Common myeloid progenitor, CD34-positive (primary cell): ENCODE measurements around the gene DCTN4.

ENCODE experiments used
- CTCF ChIA-PET: fragments of 350-600 bp; sonication (Branson Sonifier 250); formaldehyde crosslinking; loops from one replicate; lab custom pipeline; 2021; ENCODE audit warnings: antibody characterized with exemption; lab: Charles Lee
- POLR2A ChIA-PET: fragments of 350-600 bp; sonication (Branson Sonifier 250); formaldehyde crosslinking; loops from one replicate; lab custom pipeline; 2021; ENCODE audit warnings: antibody characterized with exemption; lab: Charles Lee
- DNase-seq, 3 donors: peaks; one replicate each; pipeline versions ENCODE4 v3.0.0 to v3.0.0-alpha.2; 2013
- H3K27ac ChIP-seq, 2 experiments: 1 replicate in 1 of 2; 2 replicates in 1 of 2; pipeline ENCODE4 v1.7.0; 2013; ENCODE audit warnings: inconsistent platforms in 2 of 2, low read length in 2 of 2, mild to moderate bottlenecking in 2 of 2, low read depth in 1 of 2, moderate library complexity in 1 of 2; ENCODE audit not compliant: severe bottlenecking in 2 of 2, insufficient read depth in 1 of 2, poor library complexity in 1 of 2
- H3K27me3 ChIP-seq, 5 experiments: replicated peaks in 2 of 5; 1 replicate in 3 of 5; 2 replicates in 2 of 5; pipeline versions ENCODE4 v1.6.1 to v1.7.0; 2013; ENCODE audit warnings: low read length in 4 of 5, mild to moderate bottlenecking in 2 of 5, moderate library complexity in 2 of 5, inconsistent platforms in 1 of 5; ENCODE audit not compliant: insufficient read depth in 5 of 5, control insufficient read depth in 4 of 5
- H3K36me3 ChIP-seq, 4 experiments: 1 replicate in 2 of 4; 2 replicates in 2 of 4; pipeline versions ENCODE4 v1.6.1 to v1.7.0; 2013; ENCODE audit warnings: low read length in 3 of 4, control low read depth in 1 of 4, mild to moderate bottlenecking in 1 of 4; ENCODE audit not compliant: control insufficient read depth in 4 of 4, insufficient read depth in 4 of 4
- H3K4me1 ChIP-seq, 4 experiments: 1 replicate in 3 of 4; 2 replicates in 1 of 4; pipeline versions ENCODE4 v1.6.1 to v1.7.1; 2013; ENCODE audit warnings: low read length in 3 of 4, mild to moderate bottlenecking in 3 of 4, control low read depth in 1 of 4, inconsistent platforms in 1 of 4, moderate library complexity in 1 of 4; ENCODE audit not compliant: control insufficient read depth in 4 of 4, insufficient read depth in 4 of 4; ENCODE audit errors: control extremely low read depth in 1 of 4
- H3K4me3 ChIP-seq, 7 experiments: 1 replicate in 4 of 7; 2 replicates in 3 of 7; pipeline versions ENCODE4 v1.5.1 to v1.7.0; 2013; ENCODE audit warnings: mild to moderate bottlenecking in 7 of 7, low read length in 6 of 7, moderate library complexity in 6 of 7, inconsistent platforms in 2 of 7, low read depth in 2 of 7, control low read depth in 1 of 7; ENCODE audit not compliant: insufficient read depth in 4 of 7, control insufficient read depth in 1 of 7; ENCODE audit errors: extremely low read depth in 1 of 7
- H3K9me3 ChIP-seq, 5 experiments: 1 replicate in 4 of 5; 2 replicates in 1 of 5; pipeline versions ENCODE4 v1.6.1 to v1.7.1; 2013; ENCODE audit warnings: low read length in 4 of 5, mild to moderate bottlenecking in 2 of 5, inconsistent platforms in 1 of 5, low read depth in 1 of 5, moderate library complexity in 1 of 5; ENCODE audit not compliant: control insufficient read depth in 4 of 5, insufficient read depth in 2 of 5; ENCODE audit errors: control extremely low read depth in 1 of 5
- WGBS: methylation state at CpG from one replicate; pipeline ENCODE4 v1.1.5; 2013; ENCODE audit not compliant: insufficient coverage; 5-methylcytosine and 5-hydroxymethylcytosine counted together

DCTN4 gene

DNA sequence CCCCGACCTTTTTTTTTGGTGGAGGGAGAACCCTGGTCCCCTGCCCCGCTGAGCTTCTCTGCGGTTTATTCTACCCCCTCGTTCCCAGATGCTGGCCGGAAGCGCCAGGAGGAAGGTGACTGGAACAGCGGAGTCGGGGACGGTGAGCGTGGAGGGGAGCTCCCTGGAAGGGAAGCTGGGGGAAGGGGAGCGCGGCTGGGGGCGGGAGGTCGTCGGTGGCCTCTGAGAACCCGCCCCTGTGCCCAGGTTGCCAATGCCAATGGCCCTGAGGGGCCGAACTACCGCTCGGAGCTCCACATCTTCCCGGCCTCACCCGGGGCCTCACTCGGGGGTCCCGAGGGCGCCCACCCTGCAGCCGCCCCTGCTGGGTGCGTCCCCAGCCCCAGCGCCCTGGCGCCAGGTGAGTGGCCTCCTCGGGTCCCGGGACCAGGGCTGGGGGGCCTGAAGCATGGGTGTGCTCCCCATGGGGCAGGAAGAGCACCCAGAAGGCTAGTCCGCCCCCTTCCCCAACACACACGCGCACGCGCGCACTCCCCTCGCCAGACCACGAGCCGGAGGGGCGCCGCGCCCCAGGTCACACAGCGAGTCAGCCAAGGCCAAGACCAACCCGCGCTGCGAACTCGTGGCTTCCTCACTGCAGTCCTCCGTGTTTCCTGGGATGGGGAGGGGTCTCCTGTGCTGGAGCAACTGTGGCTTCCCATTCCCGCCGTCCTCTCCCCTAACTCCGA lies 87.1 kb downstream of the DCTN4 start:
- POLR2A ChIA-PET: interaction anchor here (0.5 to 0.8 kb wide), 2 partner anchors 26 to 30 kb away, joined by 3 to 6 read pairs; partner anchors contain the start of gene RBM22
- peaks cover 0 to 6% (median 1%) of the 10 kb centered on the region in 4 experiments for H3K36me3 ChIP-seq
- no peaks in the 10 kb centered on the region for H3K9me3 ChIP-seq
- CTCF ChIA-PET: interaction anchor here (0.7 to 2.4 kb wide), 7 partner anchors 14 to 213 kb away, joined by 3 to 8 read pairs (median 5); partner anchors contain the start of genes RBM22 and SMIM3
- H3K4me3 ChIP-seq: peak overlapping the region; percentile 52 to 87 (median 72)
- WGBS: under 1% methylated on average over 21 of the region's 51 CpGs
- no peaks in the 10 kb centered on the region for H3K27me3 ChIP-seq
- H3K4me1 ChIP-seq: peaks cover 0 to 33% (median 26%) of the 10 kb centered on the region in 4 experiments
- peak; percentile 48 to 85 (median 74) for DNase-seq
- peak overlapping the region in 1 of 2 experiments; percentile 59 for H3K27ac ChIP-seq

- Histone ChIP-seq H3K27me3 (no peaks in the 10 kb centered on the region), H3K4me3 (peak overlapping the region in 5 of 7 experiments; percentile 64 to 87 (median 82)), H3K4me1 (peaks cover 0 to 33% (median 26%) of the 10 kb centered on the region in 4 experiments), H3K27ac (no peak overlapping the region), H3K9me3 (no peaks in the 10 kb centered on the region), H3K36me3 (peaks cover 0 to 6% (median 1%) of the 10 kb centered on the region in 4 experiments)
- 80% methylated on average over 1 of the region's 2 CpGs for WGBS
- POLR2A ChIA-PET: interaction anchor here (0.5 to 1.0 kb wide), 4 partner anchors 27 to 110 kb away, joined by 3 to 6 read pairs (median 3); partner anchors contain the start of gene RBM22
- DNase-seq: peak in 1 of 3 donors; percentile 13
- CTCF ChIA-PET: interaction anchor here (0.7 to 2.0 kb wide), 6 partner anchors 13 to 212 kb away, joined by 3 to 8 read pairs (median 4); partner anchors contain the start of genes RBM22 and SMIM3
Observed at GRCh38 chr5:150670948-150671310, 87.9 kb downstream of the DCTN4 start.

DNA sequence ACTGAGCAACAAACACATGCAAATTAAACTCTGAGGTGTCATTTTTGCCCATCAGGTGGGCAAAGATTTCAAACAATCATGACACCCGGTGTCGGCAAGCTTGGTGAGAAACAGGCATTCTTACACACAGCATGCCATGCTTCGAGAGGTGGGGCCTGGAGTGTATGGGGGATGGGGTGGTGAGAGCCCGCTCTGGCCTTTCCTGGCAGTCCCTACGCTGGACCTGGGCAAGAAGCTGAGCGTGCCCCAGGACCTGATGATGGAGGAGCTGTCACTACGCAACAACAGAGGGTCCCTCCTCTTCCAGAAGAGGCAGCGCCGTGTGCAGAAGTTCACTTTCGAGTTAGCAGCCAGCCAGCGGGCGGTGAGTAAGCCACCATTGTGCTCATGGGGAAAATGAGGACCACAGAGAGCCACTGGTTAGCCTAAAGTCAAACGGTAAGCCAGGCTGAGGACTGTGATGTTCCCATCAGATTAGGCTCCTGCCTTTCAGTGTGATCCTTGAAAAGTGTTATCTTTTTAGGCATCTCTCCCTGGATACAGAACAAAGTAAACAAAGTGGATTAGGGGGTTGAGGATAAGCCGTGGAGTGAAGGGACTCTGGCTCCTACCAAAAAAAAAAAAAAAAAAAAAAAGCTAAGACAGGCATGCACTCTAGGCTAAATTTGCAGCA lies 88.4 kb downstream of the DCTN4 start:
- POLR2A ChIA-PET: interaction anchor here (0.9 to 1.0 kb wide), 2 partner anchors 30 to 109 kb away, joined by 3 read pairs; partner anchors contain the start of gene RBM22
- H3K9me3 ChIP-seq: no peaks in the 10 kb centered on the region
- 98% methylated on average over 10 of the region's 14 CpGs for WGBS
- DNase-seq: no peak
- H3K27me3 ChIP-seq: no peaks in the 10 kb centered on the region
- H3K4me1 ChIP-seq: peaks cover 0 to 33% (median 26%) of the 10 kb centered on the region in 4 experiments
- no peak overlapping the region for H3K27ac ChIP-seq
- H3K4me3 ChIP-seq: no peak overlapping the region
- H3K36me3 ChIP-seq: peaks cover 0 to under 1% (median 0%) of the 10 kb centered on the region in 4 experiments
- CTCF ChIA-PET: interaction anchor here (1.3 to 2.0 kb wide), 3 partner anchors 13 to 108 kb away, joined by 3 to 8 read pairs (median 5); partner anchors contain the start of gene SMIM3

DNA sequence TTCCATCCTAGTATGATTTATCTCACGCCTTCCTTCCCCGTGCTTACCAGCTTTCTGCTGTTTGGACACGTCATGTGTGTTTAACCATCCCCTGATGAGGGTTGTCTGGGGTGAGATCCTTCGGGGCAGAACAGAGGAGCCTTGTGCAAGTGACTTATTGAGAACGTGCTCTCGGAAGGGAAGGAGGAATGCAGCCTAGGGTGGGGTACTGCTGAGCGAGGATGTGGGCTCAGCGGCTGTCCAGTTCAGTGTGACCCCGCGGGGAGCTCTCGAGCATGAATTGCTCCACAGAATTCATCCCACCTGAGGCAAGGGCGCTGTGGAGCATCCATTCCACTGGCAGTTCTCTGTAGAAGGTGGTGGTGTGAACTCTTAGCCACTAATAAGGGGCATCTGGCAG lies 93.8 kb downstream of the DCTN4 start:
- WGBS: 95% methylated on average over 11 of the region's 12 CpGs
- Histone ChIP-seq H3K9me3 (no peaks in the 10 kb centered on the region), H3K27ac (no peak overlapping the region), H3K4me3 (no peak overlapping the region), H3K27me3 (peaks cover 0 to 4% (median 0%) of the 10 kb centered on the region in 5 experiments), H3K36me3 (peaks cover 0 to 3% (median 0%) of the 10 kb centered on the region in 4 experiments), H3K4me1 (no peaks in the 10 kb centered on the region)
- POLR2A ChIA-PET: no interaction called here
- CTCF ChIA-PET: no interaction called here
- no peak for DNase-seq

- ChIA-PET CTCF (interaction anchor here (1.2 kb wide), 1 partner anchor 9 kb away, joined by 3 read pairs; no protein-coding TSS in a partner anchor), POLR2A (no interaction called here)
- WGBS: 91% methylated on average over 1 of the region's 3 CpGs
- H3K27me3 ChIP-seq: peaks cover 0 to 4% (median 0%) of the 10 kb centered on the region in 5 experiments
- no peaks in the 10 kb centered on the region for H3K9me3 ChIP-seq
- no peak overlapping the region for H3K27ac ChIP-seq
- H3K4me1 ChIP-seq: no peaks in the 10 kb centered on the region
- H3K36me3 ChIP-seq: peaks cover 0 to 3% (median 0%) of the 10 kb centered on the region in 4 experiments
- H3K4me3 ChIP-seq: no peak overlapping the region
- no peak for DNase-seq
Observed at GRCh38 chr5:150663936-150664335, 94.9 kb downstream of the DCTN4 start.

DNA sequence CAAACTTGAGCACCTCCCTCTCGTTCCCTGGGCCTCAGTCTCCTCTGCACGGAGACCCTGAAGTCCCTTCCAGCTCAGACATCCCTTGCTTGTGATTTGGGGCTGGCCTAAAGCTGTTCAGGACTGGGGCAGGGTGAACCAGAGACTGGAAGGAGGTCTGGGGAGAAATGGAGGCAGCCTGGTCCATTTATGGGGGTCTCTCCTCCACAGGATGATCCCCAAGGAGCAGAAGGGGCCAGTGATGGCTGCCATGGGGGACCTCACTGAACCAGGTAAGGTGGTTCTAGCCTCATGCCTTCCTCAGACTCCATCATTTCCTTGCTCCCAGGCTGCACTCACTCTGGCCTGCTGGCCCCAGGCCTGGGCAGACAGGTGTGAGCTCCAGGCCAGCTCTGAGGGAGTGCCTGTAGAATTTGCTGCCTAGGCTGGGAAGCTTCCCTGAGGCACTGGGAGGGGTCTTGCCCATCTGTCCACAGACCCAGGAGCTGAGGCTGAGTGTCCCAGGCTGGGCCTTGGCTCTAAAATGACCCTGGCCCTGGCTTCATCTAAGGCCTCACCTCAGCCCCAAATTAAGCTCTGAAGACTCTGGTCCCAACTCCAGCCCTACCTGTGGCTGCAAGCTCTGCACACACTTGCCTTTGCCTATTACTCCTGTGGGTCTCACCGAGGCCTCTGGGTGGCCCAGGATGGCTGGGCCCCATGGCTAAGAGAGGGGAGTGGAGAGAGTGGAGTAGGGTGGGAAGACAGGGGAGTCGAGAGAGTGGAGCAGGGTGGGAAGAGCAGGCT lies 95.9 kb downstream of the DCTN4 start:
- Histone ChIP-seq H3K4me3 (no peak overlapping the region), H3K4me1 (no peaks in the 10 kb centered on the region), H3K27ac (no peak overlapping the region), H3K27me3 (peaks cover 0 to 4% (median 0%) of the 10 kb centered on the region in 5 experiments), H3K36me3 (peaks cover 0 to 3% (median 0%) of the 10 kb centered on the region in 4 experiments), H3K9me3 (no peaks in the 10 kb centered on the region)
- ChIA-PET POLR2A (no interaction called here), CTCF (interaction anchor here (1.2 to 2.5 kb wide), 4 partner anchors 8 to 102 kb away, joined by 3 to 7 read pairs (median 4); partner anchors contain the start of gene RBM22)
- DNase-seq: no peak
- WGBS: 95% methylated on average over 3 of the region's 4 CpGs
